OCI-M2 (cell line): Measurements from ENCODE around the gene NAV2.
"Not testable (repeated sequence)": the region's sequence is repeated elsewhere in the genome, so short reads cannot be mapped to it uniquely, and the experiment has no call there.

ENCODE experiments used
- DNase-seq: peaks from one replicate; lab custom pipeline; 2025; ENCODE audit not compliant: unreplicated experiment; lab: John Stamatoyannopoulos, UW

Gene NAV2

GRCh38 chr11:19917069-19917468 lies 204.4 kb downstream of the NAV2 start:
- DNase-seq, result no peak

- DNase-seq, result no peak
These were observed 205.8 kb downstream of the NAV2 start for GRCh38 chr11:19918302-19919049.

- no peak for DNase-seq
These were observed 206.5 kb downstream of the NAV2 start for GRCh38 chr11:19919050-19919561.

- DNase-seq, result no peak
These were observed 208.3 kb downstream of the NAV2 start for GRCh38 chr11:19920982-19921381.

GRCh38 chr11:19921976-19922688 lies 209.5 kb downstream of the NAV2 start:
- DNase-seq, result no peak

GRCh38 chr11:19922689-19923035 lies 210.0 kb downstream of the NAV2 start:
- DNase-seq, result no peak

GRCh38 chr11:19923626-19924025 lies 211.0 kb downstream of the NAV2 start:
- DNase-seq, result no peak

- DNase-seq, result no peak
These were observed 211.7 kb downstream of the NAV2 start for GRCh38 chr11:19924311-19924710.

- DNase-seq, result no peak
These were observed 212.1 kb downstream of the NAV2 start for GRCh38 chr11:19924716-19925115.

- DNase-seq, result not testable (repeated sequence)
These were observed 214.8 kb downstream of the NAV2 start for GRCh38 chr11:19927403-19927802.

- no peak for DNase-seq
These were observed 216.5 kb downstream of the NAV2 start for GRCh38 chr11:19929147-19929546.

GRCh38 chr11:19929655-19930054 lies 217.0 kb downstream of the NAV2 start:
- no peak for DNase-seq

- no peak for DNase-seq
These were observed 218.6 kb downstream of the NAV2 start for GRCh38 chr11:19931141-19931770.

GRCh38 chr11:19931771-19932369 lies 219.2 kb downstream of the NAV2 start:
- DNase-seq, result no peak

- DNase-seq, result no peak
These were observed 220.6 kb downstream of the NAV2 start for GRCh38 chr11:19933132-19933735.

GRCh38 chr11:19933801-19934488 lies 221.3 kb downstream of the NAV2 start:
- DNase-seq, result no peak

GRCh38 chr11:19934828-19935259 lies 222.2 kb downstream of the NAV2 start:
- no peak for DNase-seq

GRCh38 chr11:19935507-19935906 lies 222.9 kb downstream of the NAV2 start:
- no peak for DNase-seq

GRCh38 chr11:19936461-19936860 lies 223.8 kb downstream of the NAV2 start:
- DNase-seq, result no peak

- no peak for DNase-seq
These were observed 225.7 kb downstream of the NAV2 start for GRCh38 chr11:19938169-19938856.
